Middle frontal gyrus (tissue), 1 donor: ENCODE data around the gene TLE3.
"Not testable (repeated sequence)": the region's sequence is repeated elsewhere in the genome, so short reads cannot be mapped to it uniquely, and the experiment has no call there.

Experiments
- DNase-seq: peaks from one replicate; pipeline ENCODE4 v3.0.0-alpha.2; 2015; ENCODE audit warnings: low spot score; ENCODE audit errors: extremely low spot score

The TLE3 gene

DNA sequence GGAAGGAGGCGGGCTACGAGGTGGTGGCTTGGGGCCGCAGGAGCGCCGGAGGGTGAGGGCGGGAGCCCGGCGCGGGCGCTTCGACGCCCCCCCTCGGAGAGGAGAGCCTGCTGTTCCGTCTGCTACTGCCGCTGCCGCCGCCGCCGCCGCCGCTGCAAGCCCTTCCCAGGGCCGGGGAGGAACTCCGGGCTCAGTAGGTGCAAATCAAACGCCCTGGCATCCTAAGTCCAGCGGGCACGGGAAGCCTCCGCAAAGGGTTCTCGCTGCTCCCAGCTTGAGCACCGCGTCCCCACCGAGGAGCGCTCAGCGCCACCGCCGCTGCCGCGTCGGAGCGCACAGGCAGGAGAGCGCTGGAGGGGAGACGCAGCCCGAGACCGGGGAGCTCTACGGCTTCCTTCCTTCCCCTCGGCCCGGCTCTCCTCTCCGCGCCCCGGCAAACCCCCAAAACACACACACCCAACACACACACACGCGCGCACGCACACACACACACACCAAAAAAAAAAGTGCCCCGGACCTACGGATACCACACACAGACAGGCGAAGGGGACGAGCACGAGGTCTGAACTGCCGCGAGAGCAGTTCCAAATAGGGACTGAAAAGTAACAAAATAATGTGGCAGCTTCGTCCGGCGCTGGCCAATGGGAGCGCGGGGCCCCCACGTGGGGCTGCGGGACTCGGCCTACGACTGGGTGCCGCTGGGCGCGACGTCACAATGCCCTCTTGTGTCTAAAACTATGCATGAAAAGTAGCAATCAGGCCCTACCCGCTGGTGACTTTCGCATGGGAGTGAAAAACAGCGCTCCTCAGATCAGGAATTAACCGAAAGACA is at the start of gene TLE3:
Gene TLE3, minus strand, starts transcription at position 597 of the 832 bp plus-strand sequence. CDS start 1,119 bp downstream, outside the sequence.
- DNase-seq, result peak; percentile 96

DNA sequence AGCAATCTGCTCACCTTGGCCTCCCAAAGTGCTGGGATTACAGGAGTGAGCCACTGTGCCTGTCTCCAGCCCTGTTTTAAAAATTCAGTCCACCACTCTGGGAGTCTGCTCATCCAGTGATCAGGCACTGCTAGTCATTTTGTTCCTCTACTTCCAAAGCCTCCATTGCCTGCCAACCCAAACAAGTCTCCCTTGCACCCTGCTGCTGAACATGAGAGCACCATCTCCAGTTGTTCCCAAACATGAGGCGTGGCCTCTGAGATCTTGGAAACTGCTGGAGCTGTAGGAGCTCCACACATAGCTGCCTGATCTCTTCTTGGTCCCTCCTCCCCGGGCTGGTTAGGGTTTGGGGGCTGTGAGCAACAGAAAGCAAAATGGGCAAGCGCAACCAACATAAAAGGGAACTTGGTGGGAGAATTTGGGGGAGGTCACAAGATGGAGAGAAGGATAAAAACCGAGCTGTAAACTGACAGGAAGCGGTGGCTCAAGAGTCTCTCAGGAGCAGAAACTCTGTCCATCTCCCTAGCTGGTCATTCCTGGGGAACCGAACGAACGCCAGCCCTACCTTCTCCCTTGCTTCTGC is 49.6 kb upstream of the TLE3 start:
- DNase-seq, result no peak

DNA sequence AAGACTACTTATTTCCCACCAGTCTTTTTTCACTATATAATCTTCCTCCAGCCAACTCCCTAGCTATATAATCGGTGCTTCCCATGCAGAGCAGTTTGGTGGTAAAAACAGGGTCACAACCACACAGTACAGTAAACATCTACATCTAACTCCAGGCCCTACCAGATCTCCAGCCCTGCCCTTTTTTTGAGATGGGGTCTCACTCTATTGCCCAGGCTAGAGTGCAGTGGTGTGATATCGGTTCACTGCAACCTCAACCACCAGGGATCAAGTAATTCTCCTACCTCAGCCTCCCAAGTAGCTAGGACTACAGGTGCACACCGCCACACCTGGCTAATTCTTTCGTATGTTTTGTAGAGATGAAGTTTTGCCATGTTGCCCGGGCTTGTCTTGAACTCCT is 49.1 kb upstream of the TLE3 start:
- DNase-seq, result no peak

DNA sequence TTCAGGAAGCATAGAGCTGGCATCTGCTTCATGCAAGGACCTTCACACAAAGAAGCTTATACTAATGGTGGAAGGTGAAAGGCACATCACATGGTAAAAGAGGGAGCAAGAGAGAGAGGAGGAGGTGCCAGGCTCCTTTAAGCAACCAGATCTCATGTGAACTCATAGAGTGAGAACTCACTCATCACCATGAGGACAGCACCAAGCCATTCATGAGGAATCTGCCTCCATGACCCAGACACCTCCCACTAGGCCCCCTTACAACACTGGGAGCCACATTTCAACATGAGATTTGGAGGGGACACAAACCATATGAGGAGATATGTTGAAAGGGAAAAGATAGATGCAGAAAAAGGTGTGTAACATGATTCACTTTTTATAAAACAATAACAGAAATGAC is 48.4 kb upstream of the TLE3 start:
- DNase-seq, result no peak

DNA sequence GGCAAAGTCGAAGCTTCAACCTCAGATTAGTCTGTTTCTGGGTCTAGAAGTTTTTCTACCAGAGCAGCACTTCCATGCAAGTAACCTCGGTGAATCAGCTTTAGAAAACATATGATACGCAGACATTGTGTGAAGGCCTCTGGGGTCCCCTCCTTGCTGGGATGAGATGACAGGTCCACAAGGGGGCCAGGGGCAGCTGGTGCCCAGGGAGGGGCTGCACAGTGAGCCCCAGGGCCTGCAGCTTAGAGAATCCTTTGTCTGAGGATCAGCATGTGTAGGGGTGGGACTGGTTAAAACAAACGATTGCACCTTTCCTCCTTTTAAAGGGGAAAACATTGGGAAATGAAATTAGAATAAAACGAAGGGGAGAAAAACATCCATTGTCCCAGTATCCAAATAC is 47.5 kb upstream of the TLE3 start:
- DNase-seq, result no peak

DNA sequence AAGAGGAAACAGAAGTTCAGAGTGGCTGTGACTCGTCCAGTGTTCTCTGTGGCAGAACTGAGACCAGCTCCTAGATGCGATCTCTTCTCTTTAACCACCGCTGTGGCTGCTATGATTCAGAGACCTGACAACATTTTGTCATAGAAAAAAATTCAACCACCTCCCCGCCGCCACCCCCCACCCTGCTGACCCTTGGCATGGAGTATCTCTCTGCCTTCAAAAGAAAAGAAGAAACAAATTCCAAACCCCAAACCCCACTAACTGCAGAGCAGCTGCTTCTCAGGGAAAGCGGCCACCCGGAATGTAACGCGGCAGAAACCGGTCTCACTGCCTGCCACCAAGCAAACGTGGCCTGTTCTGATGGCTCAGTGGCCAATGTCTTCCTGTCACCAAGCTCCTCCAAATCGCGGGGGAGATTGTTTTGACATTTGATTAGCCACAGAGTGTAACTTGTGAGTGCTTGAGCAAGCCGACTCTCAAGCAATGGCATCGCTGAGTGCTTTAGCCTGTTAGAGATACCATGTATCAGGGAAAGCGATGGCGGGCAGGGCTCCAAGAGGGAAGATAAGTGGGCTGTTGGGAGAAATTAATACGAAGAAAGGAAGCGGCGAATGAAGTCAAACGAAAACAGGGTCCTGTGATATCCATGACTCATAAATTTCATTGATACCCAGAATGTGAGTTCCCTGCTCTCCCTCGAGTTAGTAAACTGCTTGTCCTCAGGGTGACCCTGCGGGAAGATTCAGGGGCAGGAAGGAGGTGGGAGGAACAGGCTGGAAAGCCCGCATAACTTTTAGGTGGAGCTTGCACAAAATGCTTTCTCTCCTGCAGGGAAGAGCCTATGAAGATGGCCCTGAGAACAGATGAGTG is 44.8 kb upstream of the TLE3 start:
- DNase-seq, result no peak

DNA sequence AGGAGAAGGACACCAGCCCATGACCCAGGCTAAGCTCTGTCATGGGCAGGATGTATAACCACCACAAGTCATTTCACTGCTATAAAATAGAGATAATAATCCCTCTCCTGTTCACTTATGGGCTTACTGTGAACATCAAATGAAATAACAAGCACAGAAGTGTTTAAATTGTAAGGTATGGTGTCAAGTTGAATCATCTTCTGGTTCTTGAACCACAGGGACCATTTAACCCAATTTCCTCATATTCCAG is 44.3 kb upstream of the TLE3 start:
- DNase-seq, result no peak

DNA sequence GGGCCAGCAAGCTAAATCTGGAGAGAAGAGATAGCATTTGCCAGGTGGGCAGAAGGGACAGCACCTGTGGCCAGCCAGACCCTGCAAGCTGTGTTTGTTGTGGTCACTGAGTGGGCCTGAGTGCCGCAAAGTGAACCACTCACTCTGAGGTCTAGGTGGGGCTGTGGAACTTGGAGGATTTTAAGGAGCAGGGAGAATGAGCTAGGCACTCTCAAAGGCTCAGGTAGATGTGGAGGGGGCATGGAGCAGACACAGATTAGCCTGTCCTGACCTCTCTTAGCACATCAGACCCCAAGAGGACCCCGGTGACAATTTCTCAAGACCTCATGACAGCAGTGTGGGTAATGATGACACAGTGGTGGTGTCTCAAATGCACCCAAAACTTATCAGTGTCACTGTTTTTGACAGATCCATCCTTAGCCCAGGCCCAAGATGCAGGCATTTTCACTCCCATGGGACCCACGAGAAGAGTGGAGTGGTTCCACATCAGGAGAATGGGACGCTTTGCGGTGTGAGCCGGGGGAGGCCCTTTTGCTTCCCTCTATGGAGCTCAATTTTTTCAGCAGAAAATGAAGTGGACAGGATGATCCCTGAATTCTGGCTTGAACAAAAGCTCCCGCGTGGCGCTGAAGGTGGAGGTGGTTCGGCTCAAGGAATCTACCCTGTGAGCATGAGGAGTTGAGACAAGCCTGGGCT is 43.8 kb upstream of the TLE3 start:
- DNase-seq, result no peak

DNA sequence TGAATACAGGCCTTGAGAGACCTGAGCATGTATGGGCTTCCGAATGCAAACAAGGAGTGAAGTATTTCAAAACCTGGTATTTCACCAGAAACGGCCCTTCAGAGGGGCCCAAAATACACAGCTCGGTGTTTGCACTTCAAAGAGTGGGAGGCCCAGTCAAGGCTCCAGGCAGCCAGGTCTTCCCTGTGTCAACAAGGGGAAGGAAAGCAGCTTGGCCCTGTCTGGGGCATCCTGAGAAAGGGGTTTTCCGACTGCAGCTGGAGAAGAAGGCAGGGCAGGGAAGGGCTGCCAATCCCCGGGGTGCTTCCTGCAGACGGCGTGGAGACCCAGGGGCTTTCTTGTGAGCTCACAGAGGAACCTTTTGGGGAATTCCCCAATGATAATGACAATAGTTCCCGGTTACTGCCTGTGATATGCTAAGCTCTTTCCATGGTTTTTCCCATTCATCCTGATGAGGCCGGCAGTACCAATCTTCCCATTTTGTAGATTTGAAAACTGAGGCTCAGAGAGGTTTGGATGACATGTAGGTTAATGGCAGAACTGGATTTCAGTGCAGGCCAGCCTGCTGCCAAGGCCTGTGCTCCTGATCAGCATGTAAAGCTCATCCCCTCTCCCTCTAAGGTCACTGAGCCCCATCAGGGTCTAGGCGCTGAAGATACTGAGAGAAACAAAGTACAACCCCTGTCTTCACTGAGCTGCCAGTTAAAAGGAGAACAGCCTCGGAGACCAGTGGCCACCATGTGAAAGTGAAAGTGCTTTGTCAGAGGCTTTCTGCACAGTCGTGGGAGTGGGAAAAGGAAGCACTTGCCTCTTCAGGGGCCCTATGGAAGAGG is 43.0 kb upstream of the TLE3 start:
- no peak for DNase-seq

DNA sequence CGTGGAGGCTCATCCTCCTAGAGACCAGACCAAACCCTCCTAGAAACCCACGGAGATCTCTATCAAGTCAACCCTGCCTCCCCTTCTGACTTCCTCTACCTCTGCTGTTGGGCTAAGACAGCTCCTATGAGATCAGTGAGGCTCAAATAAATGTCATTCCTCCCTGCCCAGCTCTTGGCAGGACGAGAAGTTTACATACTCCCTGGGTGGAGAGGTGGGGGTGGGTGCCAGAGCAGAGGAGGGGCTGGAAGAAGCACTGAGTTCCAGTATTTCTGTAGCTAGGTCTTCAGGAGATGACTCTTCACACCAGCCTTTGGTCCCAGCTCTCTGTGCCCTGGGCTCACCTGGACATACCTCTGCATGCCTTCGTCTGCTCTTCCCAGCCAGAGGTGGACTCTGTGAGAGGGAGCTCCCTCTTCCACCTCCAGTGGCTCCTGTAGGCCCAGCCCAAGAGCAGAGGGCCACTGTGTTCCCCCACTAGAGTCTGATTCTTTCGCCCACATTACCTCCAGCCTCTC is 42.4 kb upstream of the TLE3 start:
- no peak for DNase-seq

DNA sequence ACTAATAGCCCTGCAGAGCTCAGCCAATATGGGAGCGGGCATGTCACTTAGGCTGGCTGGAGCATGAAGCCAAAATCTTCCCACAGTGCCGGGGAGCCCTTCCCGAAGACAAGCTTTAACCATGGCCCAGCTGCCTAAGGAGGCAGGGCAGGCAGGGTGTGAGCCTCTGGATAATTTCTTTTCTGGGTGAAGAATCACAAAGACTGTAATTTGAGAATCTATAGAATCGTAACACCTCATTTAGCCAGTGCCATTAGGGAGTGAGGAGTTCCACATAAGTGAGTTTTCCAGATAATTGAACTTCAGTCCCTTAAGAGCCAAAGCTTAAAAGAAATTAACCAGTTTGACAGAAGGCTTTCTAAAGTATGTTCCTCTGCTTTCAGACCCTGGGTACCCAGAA is 40.2 kb upstream of the TLE3 start:
- DNase-seq, result no peak

DNA sequence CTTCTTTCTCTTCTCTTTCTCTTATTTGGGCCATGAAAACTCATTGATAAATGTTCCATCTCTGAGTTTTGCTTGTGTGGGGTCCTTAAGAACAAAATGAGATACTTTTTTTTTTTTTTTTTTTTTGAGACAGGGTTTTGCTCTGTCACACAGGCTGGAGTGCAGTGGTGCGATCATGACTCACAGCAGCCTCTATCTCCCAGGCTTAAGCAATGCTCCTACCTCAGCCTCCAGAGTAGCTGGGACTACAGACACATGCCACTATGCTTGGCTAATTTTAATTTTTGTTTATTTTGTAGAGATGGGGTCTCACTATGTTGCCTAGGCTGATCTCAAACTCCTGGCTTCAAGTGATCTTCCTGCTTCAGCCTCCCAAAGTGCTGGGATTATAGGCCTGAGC is 39.3 kb upstream of the TLE3 start:
- not testable (repeated sequence) for DNase-seq

DNA sequence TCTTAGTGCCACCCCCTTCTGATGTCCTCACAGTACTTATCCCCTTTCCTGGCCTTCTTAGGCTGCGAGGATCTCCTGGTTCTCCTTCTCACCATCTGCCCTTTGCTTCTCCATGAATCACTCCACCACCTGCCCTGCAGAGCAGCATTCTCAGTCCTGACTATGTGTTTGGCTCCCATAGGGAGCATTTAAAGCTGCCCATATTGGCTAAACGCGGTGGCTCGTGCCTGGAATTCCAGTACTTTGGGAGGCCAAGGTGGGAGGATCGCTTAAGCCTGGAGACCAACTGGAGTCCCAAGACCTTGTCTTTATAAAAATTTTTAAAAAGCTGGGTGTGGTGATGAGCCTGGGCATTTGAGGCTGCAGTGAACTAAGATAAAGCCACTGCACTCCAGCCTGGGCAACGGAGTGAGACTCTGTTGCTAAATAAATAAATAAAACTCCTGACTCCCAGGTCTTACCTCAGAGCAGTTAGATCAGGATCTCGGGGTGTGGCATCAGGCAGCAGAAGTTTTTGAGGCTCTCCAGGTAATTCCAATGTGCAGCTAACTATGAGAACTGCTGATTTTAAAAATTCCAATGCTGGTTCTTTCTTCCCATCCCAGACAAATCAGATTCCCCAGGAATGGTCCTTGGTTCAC is 36.2 kb upstream of the TLE3 start:
- no peak for DNase-seq

DNA sequence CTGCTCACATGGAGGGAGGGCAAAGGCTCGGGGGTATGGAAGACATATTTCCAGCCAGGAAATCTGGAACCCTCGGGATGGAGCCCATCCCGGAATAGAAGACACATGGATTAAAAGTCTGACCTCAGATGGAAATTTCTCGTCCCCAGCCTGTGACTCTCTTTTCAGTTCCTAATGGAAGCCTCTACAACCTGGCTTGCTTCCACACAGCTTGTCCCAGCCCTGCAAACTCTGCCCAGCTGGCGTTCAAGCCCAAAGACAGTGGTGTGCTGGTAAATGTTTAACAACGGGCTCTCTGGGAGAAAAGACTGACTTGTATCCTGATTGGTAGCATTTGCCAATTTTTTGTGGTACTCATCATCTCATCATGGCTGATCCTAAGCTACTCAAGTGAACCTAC is 35.6 kb upstream of the TLE3 start:
- no peak for DNase-seq

DNA sequence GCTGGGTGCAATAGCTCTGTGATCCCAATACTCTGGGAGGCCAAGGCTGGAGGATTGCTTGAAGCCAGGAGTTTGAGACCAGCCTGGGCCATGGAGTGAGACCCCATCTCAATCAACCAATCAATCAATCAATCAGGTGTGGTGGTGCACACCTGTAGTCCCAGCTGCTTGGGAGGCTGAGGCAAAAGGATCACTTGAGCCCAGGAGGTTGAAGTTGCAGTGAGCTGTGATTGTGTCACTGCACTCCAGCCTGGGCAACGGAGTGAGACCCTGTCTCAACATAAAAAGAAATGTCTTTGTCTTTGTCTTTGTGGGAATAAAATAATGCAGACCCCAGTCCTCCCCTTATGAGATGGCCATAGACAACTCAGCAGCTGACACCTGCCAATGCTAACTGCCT is 34.9 kb upstream of the TLE3 start:
- DNase-seq, result no peak

DNA sequence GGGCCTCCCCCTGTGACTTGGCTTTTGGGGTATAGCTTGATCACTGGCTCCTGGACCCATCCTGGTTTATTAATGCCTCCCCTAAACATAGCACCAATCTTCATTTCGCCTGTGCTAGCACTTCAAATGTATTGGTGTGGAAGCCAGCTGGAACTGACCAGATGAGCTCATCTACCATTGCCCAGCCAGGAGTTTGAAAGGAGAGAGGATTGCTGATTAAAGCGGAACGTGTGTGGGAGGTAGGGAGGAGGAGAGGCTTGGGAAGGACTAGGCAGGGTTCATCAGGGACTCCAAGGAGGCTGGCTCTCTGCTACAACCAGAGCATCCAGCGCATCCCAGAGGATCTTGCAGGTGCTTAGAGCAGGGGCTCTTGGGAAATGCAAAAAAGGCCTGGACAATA is 34.4 kb upstream of the TLE3 start:
- no peak for DNase-seq

DNA sequence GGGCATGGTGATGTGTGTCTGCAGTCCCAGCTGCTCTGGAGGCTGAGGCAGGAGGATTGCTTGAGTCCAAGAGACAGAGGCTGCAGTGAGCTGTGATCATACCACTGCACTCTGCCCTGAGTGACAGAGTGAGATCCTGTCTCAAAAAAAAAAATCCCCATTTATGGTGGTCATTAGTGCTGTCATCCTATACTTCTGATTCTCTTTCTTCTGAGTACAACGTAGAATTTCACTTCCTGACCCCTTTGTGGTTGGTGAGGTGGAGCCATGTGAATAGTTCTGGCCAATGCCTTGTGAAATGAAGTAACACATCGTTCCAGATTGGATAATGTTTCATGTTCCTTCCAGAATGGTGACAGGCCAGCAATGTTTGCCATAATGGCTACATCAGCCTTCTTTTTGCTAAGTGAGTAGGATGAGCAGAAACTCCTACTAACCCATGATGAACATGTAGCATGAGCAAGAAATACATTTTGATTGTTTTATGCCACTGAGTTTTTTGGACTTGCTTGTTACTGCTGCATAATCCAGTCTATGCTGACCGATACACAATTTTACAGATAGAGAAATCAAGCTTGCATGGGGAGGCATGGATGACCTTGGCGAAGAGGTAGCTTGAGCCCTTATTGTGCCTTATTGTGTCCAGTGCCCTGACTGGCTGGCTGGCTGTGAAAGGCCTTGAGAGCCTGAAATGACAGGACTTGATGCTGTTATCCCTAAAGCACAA is 30.9 kb upstream of the TLE3 start:
- DNase-seq, result no peak

DNA sequence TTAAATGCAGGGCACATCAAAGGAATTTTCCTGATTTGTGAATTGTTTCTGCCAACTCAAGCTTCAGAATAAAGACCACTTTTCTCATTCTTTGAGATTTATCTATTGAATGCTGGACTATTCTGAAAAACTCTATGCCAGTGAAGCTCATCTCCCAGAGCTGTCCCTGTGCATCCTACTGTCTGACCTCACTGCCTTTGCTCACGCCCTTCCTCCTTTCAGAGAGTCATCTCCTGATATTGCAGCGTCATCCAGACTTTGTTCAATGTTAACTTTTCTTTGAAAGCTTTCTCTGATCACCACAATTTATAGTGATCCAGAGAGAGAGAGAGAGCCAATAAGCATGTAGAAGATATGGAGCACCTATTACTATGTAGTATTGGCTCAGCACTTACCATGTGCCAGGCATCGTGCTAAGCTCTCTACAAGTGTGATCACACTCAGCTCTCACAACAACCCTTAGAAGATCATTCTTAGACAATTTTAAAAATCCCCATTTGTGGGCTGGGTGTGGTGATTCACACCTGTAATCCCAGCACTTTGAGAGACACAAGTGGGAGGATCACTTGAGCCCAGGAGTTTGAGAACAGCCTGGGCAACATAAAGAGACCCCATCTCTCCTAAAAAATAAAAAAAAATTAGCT is 30.2 kb upstream of the TLE3 start:
- DNase-seq, result no peak

DNA sequence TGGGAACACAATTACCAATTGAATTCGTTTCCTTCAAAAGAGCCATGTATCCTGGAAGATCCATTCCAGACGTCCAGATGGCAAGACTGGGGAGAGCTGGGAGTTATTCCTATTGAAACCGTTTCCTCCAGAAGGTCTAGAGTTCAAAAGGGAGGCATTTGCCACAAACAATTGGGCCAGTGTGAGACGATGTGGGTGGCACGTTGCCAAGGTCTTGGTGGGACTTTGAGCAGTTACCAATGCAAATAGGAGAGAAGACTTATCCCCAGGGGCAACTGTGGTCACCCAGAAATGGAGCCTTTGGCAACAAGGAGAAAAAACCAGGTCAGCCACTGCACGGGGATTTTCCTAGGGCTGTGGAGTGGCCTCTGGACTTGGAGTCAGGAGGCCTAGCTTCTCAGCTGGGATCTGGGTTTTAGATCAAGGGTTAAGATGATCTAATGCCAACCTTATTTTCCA is 29.6 kb upstream of the TLE3 start:
- DNase-seq, result no peak
